GM19351 (cell line): ENCODE measurements around the gene PTRH1.

Experiments
- ATAC-seq: cut with Tn5 transposase; IDR thresholded peaks from one replicate; pipeline ENCODE4 v1.9.1; 2021; ENCODE audit warnings: mild to moderate bottlenecking, moderate library complexity; ENCODE audit not compliant: unreplicated experiment

The PTRH1 gene

DNA sequence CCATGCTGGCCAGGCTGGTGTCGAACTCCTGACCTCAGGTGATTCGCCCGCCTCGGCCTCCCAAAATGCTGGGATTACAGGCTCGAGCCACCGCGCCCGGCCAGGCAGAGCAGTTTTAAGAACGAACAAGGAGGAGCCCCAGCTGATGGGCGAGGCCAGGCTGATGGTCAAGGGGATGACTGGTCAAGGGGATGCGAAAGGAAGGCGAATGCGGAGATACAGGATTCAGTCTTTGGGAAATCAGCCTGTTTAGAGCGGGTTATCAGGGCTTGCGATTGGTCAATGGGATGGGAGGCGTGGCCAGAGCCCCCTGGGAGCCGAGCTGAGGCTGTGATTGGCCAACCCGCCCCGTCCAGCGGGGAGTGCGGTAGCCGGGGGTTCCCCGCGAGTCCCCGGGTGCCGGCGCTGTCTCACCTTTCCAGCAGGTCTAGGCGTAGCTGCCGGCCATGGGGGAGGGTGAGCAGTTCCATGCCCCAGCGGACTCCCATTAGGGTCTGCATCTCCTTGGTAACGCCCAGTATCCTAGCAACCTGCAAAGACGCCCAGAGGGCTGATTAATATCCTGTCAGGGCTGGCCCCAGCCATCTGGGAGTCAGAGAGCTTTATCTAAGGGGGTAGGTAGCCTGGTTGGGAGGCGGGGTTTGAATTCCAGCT, 27.1 kb upstream of the PTRH1 start:
- no peak for ATAC-seq

DNA sequence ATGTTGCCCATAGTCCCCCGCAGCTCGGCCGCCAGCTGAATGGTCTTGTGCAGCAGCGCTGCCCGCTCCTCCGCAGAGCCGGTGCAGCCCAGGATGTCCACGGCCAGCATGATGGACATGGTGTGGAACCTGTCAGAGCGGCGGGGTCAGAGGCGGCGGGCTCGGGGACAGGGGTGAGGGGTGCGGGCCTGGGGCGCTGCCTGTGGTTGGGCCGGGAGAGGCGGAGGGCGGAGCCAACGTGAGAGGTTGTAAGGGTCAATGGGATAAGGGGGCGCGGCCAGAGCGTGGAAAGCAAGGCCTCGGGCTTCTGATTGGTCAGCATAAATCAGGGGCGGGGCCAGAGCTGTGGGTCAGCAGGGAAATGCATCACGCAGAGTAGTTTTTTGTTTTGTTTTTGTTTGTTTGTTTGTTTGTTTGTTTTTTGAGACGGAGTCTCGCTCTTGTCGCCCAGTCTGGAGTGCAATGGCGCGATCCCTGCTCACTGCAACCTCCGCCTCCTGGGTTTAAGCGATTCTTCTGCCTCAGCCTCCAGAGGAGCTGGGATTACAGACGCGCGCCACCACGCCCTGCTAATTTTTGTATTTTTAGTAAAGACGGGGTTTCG, 26.5 kb upstream of the PTRH1 start:
- ATAC-seq: no peak

DNA sequence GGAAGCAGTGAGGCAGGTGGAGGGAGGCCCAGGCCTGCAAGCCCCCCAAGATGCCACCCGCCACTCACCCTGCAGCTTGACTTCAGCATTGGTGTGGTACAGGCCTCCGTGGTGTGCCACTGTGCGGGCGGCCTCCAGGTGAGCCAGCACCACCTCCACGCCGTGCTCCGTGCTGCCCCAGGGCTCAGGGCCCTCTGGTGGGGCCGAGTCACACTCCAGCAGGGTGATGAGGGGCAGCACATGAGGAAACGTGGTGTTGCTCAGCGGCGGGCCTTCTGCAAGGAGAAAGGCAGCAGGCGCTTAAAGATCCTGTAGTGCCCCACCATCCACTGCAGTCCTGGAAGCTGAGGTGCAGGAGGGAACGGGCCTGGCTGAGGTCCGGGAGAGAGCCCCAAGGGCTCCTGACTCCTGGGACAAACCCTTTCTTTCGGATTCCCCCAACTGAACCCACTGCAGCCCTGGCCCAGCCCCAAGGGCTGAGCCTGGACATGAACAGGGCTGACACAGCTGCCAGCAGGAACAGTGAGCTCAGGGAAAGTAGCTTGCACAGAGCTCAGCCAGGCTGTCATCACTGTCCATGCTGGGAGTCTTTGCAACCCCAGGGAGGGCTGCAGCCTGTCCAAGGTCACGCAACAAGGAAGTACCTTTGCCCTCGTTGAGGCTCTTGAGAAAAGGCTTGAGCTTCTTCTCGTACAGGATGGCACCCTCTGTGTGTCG, 24.3 kb upstream of the PTRH1 start:
- no peak for ATAC-seq

DNA sequence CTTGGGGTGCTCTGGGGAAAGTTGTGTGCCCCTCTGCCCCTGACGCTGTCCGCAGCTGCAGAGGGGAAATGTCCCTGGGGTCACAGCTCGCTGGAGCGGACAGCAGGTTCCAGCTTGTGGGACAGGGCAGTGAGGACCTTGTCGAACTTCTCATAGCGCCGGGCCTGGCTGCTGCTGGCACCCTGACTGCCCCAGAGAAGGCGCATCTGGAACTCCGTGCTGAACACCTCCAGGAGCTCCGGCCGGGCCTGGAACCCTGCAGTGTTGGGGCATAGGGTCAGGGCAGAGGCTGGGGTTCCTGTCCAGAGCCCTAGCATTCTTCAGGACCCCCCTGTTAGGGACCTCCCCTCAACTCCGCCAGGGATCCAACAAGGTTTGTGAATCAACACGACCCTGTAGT, 23.2 kb upstream of the PTRH1 start:
- ATAC-seq: no peak

DNA sequence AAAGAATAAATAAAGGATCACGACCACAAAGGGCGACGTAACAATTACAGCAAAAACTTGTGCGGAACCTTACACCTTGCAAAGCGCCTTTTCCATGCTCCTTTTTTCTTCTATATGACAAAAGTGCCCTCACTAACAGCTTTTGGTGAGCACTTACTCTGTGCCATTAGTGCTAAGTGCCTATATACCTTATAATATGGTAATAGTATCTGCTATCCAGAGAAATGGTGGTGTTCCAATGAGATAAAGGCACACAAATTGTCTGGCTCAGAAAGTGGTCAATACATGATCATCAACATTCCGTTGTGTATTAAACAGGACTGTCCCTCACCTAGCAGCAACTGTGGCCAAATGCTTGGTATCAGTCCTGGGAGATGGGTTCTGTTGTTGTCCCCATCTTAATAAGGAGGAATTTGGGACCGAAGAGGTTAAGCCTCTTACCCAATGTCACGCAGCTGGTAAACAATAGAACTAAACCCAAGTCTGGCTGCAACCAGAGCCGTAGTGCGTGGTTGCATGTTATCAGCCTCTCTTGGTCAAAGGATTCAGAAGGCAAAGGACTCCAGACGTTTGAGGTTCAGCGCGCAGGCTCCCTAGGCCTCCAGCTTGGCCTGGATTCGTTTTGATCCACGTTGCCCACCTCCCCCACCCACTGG, 20.2 kb upstream of the PTRH1 start:
- peak; percentile 6 for ATAC-seq

DNA sequence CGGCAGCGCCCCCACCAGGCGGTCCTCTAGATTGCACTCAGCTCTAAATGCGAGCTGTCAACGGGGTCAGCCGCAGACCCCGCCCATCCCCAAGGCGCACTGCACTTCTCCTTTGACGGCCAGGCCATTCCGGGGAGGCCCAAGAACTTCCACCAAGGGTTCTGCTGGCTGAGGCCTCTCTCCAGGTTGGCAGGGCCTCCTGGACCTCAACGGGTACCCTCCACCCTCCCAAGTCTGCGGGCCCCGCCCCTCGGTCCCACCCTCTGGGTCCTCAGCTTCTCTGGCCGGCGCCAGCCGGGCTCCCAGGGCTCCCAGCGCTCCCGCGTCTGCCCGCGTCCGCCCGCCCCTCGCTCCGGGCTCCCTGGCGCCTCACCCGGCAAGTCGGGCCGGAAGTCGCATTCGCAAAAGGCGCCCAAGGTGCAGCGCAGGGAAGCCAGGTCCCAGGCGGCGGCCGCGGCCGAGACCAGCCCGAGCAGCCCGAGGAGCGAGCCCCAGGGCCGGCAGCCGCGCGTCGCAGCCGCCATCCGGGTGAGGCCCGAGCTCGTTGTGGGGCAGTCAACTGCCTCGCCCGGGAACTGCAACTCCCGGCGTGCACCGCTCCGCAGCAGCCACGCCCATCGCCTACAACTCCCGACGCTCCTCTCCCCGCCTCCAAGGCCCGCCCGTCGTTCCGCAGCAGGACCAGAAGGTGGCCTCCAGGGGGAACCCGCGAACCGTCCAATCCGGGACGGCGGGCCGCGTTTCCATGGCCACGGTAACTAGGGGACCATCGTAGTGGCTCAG, 19.5 kb upstream of the PTRH1 start, which contains the start of gene TOR2A:
TSS of gene TOR2A (minus strand) at position 548 of the 783 bp plus-strand sequence. CDS start at position 524, 24 bp downstream.
- ATAC-seq: peak; percentile 92

DNA sequence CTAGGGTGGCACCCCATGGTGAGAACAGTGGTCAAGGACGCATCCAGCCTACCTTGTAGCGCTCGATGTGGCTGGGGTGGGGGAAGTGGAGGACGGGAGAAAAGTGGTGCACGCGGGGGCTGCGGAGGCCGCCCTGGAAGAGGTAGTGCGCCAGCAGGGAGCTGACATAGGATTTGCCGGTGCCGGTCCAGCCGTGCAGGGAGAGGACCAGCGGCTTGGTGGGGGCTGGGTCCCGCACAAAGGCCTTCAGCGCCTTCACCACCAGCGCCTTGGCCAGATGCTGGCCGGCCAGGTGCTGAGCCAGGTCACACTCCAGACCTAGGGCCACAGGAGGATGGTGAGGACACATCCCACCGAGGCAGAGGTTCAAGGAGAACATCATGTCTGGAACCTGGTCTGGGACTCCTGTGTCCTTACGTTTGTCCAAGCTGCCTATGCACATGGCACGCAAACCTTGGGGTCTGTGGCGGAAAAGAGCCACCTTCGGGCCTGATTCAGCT, 18.8 kb upstream of the PTRH1 start:
- no peak for ATAC-seq

DNA sequence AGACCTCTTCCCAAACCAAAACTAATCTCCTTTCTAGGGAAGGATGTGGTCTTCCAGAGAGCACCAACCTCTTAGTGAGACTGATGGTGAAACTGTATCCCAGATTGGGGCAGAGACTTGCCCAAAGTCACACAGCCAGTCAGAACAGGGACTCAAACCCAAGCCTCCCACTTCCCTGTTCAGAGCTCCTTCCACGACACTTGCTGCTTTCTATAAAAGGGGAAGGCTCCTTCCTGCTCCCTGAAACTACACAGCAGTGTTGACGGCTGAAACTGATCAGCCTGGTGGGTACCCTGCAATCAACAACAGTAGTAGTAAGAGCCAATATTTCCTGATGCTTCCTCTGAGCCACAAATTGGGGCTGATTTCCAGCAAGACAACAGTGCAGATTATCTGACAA, 18.2 kb upstream of the PTRH1 start:
- no peak for ATAC-seq

DNA sequence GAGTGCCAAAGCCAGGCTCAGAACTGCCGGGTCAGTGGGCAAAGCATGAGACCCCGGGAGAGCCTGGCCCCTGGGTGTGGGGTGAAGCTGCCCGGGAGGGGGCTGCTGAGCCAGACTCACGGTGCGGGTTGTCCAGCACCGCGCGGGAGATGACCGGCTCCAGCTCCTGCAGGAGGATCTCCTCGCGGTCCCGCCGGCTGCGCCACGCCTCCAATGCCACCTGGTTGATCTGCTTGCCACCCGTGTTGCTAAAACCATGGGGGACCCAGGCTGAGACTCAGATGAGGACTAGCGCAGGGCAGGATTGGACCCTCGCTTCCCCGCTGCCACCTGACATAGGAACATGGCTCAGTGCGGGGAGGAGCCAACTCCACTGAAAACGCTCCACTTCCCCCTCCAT, 17.0 kb upstream of the PTRH1 start:
- ATAC-seq: no peak

DNA sequence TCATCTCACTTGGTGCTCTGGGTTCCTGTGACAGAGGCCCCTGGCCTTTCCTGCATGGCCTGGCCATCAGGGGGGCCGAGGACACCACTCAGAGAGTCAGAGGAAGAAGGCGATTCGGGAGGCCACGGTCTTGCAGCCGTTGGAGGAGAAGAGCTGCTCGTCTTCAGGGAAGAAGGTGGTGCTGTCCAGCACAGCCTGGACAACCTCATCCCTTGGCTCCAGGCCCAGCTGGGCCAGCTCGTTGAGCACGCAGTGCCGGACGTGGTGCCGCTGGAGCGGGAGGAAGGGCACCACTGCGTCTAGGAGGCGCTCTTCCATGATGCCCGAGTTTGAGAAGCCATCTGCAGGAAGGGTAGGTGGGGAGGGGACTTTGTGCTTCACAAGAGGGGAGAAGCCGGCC, 16.5 kb upstream of the PTRH1 start:
- ATAC-seq: no peak

DNA sequence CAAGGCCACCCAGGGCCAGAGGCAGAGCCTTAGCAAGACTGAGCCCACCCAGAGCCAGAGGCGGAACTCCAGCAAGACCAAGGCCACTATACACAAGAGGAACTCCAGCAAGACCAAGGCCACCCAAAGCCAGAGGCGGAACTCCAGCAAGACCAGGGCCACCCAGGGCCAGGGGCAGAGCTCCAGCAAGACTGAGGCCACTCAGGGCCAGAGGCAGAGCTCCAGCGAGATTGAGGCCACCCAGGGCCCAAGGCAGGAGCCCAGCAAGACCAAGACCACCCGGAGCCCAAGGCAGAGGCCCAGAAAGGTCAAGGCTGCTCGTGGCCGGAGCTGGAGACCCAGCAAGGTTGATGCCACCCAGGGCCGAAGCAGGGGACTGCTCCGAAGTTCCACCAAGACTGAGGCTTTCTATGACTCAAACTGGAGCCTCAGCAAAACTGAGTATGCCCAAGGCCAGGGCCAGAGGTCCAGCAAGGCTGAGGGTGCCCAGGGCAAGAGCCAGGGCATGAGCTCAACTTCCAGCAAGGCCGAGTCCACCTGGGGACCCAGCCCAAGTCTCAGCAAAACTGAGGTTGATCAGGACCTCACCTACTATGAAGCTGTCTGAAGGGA, 15.4 kb upstream of the PTRH1 start:
- no peak for ATAC-seq

DNA sequence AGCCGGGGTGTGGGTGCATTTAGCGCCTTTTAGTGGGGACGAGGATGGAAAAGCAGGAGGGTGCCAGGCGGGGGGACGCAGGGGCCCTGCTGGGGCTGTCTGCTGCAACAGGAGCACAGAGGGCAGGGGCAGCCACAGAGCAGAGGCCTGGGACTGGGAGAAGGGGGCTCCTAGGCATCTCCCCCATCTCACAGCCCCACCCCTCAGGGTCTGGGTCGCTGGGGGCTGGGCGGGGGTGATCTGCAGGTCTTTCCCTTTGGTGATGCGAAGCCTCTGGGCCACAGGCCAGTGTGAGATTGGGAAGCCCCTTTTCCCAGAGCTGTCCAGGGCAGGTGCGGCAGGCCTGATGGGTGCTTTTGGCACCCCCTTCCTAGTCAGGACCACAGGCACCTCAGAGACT, 14.8 kb upstream of the PTRH1 start:
- ATAC-seq: no peak

DNA sequence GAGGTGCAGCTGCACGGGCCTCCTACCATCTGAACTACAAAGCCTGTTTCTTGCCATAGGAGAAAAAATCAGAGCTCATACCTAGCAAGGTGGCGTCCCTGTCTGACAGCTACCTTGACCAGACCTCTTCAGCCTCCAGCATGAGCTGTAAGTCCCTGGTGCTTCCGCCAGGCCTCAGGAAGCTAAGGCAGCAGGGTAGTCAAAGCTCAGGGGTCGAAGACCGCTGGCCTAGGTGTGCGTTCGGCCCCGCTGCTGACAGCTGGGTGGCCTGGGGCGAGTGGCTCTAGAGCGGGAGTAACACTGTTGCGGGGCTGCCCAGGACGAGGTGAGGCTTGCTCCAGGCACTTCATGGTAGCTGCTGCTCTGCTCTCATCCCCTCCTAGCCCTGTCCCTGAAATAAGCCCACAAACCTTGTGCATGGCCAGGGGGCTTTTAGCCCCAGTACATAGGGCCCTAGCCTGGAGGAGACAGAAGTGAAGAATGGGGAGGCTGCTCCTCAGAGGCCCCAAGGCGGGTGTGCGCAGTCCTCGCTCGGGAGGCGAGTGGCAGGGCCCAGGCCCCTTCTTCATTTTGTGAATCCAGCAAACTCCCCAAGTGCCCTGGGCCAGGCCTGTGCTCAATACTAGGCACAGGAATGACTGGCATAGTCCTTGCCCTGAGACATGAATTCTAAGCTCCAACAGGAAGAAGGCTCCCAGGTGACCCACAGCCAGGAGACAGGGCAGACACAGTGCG, 14.2 kb upstream of the PTRH1 start:
- no peak for ATAC-seq

DNA sequence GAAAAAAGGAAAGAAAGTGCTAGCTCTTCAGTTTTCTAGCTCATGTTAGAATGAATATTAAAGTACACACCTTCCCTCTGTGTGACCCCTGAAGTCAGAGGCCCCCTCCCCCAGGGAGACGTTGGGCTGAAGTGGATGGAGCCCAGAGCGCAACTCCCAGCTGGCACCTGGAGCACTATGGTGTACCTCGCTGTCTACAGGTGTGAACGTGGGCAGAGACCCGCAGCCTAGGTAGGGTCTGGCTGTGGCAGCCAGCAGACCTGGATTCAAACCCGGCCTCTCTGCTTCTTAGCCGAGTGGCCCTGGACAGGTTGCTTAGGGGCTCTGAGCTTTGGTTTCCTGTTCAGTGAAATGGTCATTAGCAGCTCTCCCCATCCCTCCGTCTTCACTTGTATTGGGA, 13.3 kb upstream of the PTRH1 start:
- ATAC-seq: no peak

DNA sequence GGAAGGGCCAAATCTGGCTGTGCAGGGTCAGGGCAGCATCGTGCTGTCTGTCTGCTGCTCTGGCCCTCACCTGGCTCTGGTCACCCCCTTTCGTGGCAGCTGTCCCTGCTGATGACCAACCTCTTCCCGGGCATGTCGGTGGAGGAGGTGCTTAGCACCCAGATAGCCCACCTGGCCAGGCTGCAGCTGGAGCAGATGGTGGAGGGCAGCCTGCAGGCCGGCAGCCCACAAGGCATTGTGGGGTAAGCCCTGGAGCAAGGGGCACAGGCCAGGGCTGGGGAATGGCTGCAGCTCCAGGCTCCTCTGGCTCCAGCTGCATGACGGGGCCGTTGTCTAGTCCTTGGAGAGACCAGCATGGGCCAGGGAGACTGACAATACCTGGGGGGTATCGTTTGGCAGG, 11.4 kb upstream of the PTRH1 start:
- ATAC-seq: no peak

DNA sequence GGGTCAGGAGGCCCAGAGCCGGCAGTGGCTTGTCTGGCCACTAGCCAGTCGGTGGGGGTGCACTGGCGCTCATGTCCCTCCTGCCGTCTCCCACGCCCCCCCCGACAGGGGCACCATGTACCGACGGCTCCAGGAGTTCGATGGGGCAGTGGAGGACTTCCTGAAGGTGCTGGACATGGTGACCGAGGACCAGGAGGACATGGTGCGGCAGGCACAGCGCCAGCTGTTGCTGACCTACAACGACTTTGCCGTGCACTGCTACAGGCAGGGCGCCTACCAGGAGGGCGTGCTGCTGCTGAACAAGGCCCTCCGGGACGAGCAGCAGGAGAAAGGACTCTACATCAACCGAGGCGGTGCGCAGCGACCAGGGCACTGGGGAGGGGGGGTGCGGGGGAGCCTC, 8.5 kb upstream of the PTRH1 start:
- ATAC-seq: no peak

DNA sequence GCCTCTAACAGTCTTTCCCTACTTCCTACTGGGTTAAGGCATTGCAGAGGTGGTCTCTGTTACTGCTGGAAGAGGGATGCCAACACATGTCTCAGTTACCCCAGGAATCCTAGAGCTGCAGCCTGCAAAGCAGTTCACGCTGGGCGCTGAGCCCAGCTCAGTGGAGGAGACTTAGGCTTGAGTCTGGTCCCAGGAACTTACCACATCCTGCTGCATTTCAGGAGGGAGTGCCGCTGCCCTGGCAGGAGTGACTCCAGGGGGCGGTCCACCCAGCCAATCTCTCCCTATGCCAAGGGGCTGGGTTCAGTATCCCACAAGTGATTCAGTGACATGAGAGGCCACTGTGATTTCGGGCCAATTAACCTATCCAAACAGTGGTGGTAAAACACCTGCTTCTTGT, 8.0 kb upstream of the PTRH1 start:
- no peak for ATAC-seq

DNA sequence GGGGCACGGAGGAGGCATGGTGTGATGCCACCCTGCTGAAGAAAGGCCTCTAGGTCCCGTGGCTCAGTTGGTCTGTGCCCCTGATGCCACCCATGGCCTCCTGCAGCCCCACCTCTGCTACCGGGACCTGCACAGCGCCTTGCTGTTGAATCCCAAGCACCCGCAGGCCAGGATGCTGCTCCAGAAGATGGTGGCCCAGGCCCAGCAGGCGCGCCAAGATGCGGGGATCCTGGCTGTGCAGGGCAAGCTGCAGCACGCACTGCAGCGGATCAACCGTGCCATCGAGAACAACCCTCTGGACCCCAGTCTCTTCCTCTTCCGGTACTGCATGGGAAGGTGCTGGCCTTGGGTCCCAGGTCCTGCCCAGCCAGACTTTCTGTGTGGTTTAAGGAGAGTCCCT, 7.5 kb upstream of the PTRH1 start:
- no peak for ATAC-seq

DNA sequence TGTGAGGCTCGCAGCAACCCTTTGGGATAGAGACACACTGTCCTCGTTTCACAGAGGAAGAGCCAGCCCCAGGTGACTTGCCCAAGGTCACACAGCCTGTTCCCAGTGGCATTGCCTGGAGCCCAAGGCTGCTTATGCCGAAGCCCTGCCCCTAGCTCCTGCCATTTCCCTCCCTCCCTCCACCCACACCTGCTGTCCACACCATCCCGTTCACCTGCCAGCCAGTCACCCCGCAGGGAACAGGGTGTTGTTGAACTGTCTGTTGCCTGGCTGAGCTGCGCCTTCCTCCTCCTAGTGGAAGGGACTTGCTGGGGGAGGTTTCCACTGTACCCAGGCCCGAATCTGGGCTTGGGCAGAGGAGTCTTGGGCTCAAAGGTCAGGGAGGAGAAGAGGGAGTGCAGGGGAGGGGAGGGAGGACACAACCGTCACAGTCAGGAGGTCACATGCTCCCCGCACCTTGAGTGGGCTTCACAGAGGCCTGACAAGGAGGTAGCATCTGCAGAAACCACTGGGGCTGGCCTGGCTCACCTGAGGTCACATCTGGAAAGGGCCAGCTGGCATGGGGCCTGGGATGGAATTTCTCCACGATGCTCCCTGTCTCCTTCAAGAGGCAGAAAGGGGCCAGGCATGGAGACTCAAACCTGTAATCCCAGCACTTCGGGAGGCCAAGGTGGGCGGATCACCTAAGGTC, 6.7 kb upstream of the PTRH1 start:
- ATAC-seq: no peak
